ENCODE data around the gene CD274.

Gene CD274

DNA sequence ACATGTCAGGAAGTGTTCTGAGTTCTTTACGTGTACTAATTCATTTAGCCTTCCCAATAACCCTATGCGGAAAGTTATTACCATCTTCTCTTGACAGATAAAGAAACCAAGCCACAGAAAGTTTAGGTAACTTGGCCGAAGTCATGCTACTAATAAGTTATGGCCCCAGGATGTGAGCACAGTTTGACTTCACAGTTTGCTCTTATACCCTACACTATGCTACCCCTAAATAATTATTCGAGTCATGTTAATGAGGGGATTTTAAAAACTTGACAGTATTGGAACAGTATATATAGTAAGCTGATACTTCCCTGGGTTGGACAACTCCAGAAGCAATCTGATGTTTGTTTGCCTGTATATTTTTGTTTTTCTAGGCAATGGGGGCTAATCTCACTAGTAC lies 30.6 kb downstream of the CD274 start:
- TF ChIP-seq EZH2 (IDR thresholded peaks at IDR 0.05; ENCODE audit: borderline replicate concordance, low read depth, low read length, severe bottlenecking), result no peak
- TF ChIP-seq, protein P1, sequence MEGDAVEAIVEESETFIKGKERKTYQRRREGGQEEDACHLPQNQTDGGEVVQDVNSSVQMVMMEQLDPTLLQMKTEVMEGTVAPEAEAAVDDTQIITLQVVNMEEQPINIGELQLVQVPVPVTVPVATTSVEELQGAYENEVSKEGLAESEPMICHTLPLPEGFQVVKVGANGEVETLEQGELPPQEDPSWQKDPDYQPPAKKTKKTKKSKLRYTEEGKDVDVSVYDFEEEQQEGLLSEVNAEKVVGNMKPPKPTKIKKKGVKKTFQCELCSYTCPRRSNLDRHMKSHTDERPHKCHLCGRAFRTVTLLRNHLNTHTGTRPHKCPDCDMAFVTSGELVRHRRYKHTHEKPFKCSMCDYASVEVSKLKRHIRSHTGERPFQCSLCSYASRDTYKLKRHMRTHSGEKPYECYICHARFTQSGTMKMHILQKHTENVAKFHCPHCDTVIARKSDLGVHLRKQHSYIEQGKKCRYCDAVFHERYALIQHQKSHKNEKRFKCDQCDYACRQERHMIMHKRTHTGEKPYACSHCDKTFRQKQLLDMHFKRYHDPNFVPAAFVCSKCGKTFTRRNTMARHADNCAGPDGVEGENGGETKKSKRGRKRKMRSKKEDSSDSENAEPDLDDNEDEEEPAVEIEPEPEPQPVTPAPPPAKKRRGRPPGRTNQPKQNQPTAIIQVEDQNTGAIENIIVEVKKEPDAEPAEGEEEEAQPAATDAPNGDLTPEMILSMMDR (IDR thresholded peaks at IDR 0.05; ENCODE audit: borderline replicate concordance, extremely low read depth, low read length, poor library complexity, severe bottlenecking), result no peak
- no peak overlapping the region for H3K4me2 ChIP-seq (ENCODE audit: insufficient read depth, low read length)
- no peak overlapping the region for H3K9ac ChIP-seq (ENCODE audit: low read depth, low read length)

DNA sequence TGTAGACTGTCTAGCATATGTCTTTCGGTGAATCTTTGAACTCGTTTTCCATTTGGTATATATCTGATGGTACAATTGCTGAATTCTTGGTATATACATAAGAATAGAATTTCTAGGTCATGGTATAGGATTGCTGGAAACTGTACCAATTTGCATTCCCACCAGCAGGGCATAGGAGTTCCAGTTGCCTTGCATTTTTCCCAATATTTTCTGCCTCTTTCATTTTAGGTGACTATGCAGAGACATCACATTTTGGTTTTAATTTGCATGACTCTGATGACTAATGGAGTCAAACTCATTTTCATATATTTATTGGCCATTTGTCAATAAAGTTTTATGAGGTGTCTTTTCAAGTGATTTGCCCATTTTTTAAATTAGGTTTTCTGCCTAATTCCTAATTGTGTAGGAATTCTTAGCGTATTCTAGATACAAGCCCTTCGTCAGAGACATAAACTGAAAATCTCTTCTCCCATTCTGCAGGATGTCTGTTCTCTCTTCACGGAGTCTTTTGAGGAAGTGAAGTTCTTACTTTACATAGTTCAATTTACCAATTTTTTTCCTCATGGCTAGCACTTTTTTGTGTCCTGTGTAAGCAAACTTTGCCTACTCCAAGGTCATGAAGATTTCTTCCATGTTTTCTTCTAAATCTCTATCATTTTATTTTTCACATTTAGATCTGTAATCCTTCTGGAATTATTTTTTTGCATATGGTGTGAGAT lies 31.1 kb downstream of the CD274 start:
- no peaks in the 10 kb centered on the region for H3K36me3 ChIP-seq (ENCODE audit: insufficient read depth, low read length)
- H3K27me3 ChIP-seq (ENCODE audit: insufficient read depth, low read length, poor library complexity), result no peaks in the 10 kb centered on the region
- H3K79me2 ChIP-seq (ENCODE audit: insufficient read depth, low read length), result no peaks in the 10 kb centered on the region
- ATAC-seq (ENCODE audit: insufficient read depth, low read depth) (no peak), DNase-seq (no peak)
- H3K27ac ChIP-seq (ENCODE audit: low read length), result no peak overlapping the region
- TF ChIP-seq, protein P1 (IDR thresholded peaks at IDR 0.05; ENCODE audit: borderline replicate concordance, extremely low read depth, low read length, poor library complexity, severe bottlenecking), result no peak
- TF ChIP-seq EZH2 (IDR thresholded peaks at IDR 0.05; ENCODE audit: borderline replicate concordance, low read depth, low read length, severe bottlenecking), result no peak
- no peaks in the 10 kb centered on the region for H4K20me1 ChIP-seq (ENCODE audit: insufficient read depth, low read length)
- no peak overlapping the region for H2AFZ ChIP-seq (ENCODE audit: low read depth, low read length)
- no peaks in the 10 kb centered on the region for H3K9me3 ChIP-seq (ENCODE audit: insufficient read depth, low read length, severe bottlenecking)
- no peaks in the 10 kb centered on the region for H3K4me1 ChIP-seq (ENCODE audit: insufficient read depth, low read length)
- H3K4me2 ChIP-seq (ENCODE audit: insufficient read depth, low read length), result no peak overlapping the region
- no peak overlapping the region for H3K9ac ChIP-seq (ENCODE audit: low read depth, low read length)
- no peak overlapping the region for H3K4me3 ChIP-seq (ENCODE audit: low read depth in 1 of 2, low read length in 2 of 2)

More for the DNA sequence above, 30.6 kb downstream of the CD274 start:
- no peak for ATAC-seq (ENCODE audit: insufficient read depth, low read depth)
- DNase-seq, result no peak
- no peak overlapping the region for H3K4me3 ChIP-seq (ENCODE audit: low read depth in 1 of 2, low read length in 2 of 2)
- H3K27ac ChIP-seq (ENCODE audit: low read length), result no peak overlapping the region
- no peaks in the 10 kb centered on the region for H4K20me1 ChIP-seq (ENCODE audit: insufficient read depth, low read length)
- no peaks in the 10 kb centered on the region for H3K36me3 ChIP-seq (ENCODE audit: insufficient read depth, low read length)
- no peaks in the 10 kb centered on the region for H3K4me1 ChIP-seq (ENCODE audit: insufficient read depth, low read length)
- no peak overlapping the region for H2AFZ ChIP-seq (ENCODE audit: low read depth, low read length)
- H3K79me2 ChIP-seq (ENCODE audit: insufficient read depth, low read length), result no peaks in the 10 kb centered on the region
- no peaks in the 10 kb centered on the region for H3K9me3 ChIP-seq (ENCODE audit: insufficient read depth, low read length, severe bottlenecking)
- no peaks in the 10 kb centered on the region for H3K27me3 ChIP-seq (ENCODE audit: insufficient read depth, low read length, poor library complexity)

DNA sequence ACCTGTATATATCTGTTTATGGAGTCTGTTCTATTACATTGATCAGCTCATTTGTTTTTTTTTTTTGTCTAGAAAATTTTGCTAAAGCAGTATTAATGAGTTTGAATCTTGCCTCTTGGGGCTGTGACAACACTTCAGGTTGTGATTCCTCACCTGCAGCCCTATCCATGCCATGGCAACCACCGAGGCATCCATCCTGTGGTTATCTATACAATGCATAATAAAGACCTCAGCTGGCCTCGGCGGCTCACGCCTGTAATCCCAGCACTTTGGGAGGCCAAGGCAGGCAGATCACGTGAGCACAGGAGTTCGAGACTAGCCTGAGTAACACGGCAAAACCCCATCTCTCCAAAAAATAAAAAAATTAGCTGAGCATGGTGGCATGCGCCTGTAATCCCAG lies 31.9 kb downstream of the CD274 start:
- Histone ChIP-seq H3K4me1 (ENCODE audit: insufficient read depth, low read length) (no peaks in the 10 kb centered on the region), H3K9ac (ENCODE audit: low read depth, low read length) (no peak overlapping the region), H2AFZ (ENCODE audit: low read depth, low read length) (no peak overlapping the region), H3K79me2 (ENCODE audit: insufficient read depth, low read length) (no peaks in the 10 kb centered on the region), H3K4me2 (ENCODE audit: insufficient read depth, low read length) (no peak overlapping the region), H3K9me3 (ENCODE audit: insufficient read depth, low read length, severe bottlenecking) (no peaks in the 10 kb centered on the region), H3K27ac (ENCODE audit: low read length) (no peak overlapping the region), H4K20me1 (ENCODE audit: insufficient read depth, low read length) (no peaks in the 10 kb centered on the region), H3K27me3 (ENCODE audit: insufficient read depth, low read length, poor library complexity) (no peaks in the 10 kb centered on the region), H3K4me3 (ENCODE audit: low read depth in 1 of 2, low read length in 2 of 2) (no peak overlapping the region), H3K36me3 (ENCODE audit: insufficient read depth, low read length) (no peaks in the 10 kb centered on the region)
- TF ChIP-seq EZH2 (IDR thresholded peaks at IDR 0.05; ENCODE audit: borderline replicate concordance, low read depth, low read length, severe bottlenecking), result no peak
- TF ChIP-seq, protein P1 (IDR thresholded peaks at IDR 0.05; ENCODE audit: borderline replicate concordance, extremely low read depth, low read length, poor library complexity, severe bottlenecking), result no peak
- ATAC-seq (ENCODE audit: insufficient read depth, low read depth) (no peak), DNase-seq (no peak)

Measured in DND-41 (cell line).